ENCODE results near the gene DIS3L2.

The DIS3L2 gene

GRCh38 chr2:232184346-232184745 is 222.8 kb downstream of the DIS3L2 start:
- DNase-seq (ENCODE audit: low read depth), result no peak

DNA sequence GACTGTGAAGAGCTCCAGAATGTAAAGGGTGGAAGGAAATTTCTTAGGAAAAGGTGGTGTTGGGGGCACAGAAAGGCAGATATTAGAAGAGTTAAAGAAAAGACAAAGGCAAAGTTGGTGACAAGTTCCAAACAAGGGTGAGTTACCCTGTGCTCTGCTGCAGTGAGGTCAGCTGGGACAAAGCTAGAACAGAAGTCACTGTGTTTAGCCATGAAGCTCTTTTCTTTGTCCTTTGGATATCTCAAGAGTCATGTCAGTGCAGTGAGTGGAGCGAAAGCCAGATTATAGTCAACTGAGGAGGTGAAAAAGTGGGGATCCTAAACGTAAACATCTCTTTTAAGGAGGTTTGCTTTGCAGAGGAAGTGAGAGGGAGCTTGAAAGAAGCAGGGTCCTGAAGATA is 229.3 kb downstream of the DIS3L2 start:
- no peak for DNase-seq (ENCODE audit: low read depth)

- no peak for DNase-seq (ENCODE audit: low read depth)
These were observed 234.0 kb downstream of the DIS3L2 start for GRCh38 chr2:232195487-232195886.

DNA sequence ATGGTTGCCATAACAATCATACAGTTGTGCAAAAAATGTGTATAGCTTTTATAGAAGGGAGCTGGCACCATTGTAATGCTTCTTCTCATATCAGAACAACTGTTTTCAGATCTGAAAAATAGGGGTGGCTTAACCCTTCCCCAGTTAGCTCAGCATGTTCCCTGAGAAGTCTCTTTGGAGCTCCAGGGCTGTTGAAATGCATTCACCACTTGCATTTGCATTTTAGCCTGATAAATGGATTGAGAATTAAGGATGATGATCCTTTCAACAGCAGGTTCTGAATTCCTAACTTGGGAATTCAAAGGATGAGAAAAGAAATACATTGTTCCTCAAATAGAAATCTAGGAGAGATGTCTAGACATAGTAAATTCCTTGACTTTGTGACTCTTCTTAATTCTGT is 235.3 kb downstream of the DIS3L2 start:
- DNase-seq (ENCODE audit: low read depth), result no peak

GRCh38 chr2:232200195-232200594 is 238.7 kb downstream of the DIS3L2 start:
- no peak for DNase-seq (ENCODE audit: low read depth)

- DNase-seq (ENCODE audit: low read depth), result no peak
These were observed 241.8 kb downstream of the DIS3L2 start for GRCh38 chr2:232203166-232203891.

GRCh38 chr2:232203936-232204335 is 242.4 kb downstream of the DIS3L2 start:
- DNase-seq (ENCODE audit: low read depth), result no peak

DNA sequence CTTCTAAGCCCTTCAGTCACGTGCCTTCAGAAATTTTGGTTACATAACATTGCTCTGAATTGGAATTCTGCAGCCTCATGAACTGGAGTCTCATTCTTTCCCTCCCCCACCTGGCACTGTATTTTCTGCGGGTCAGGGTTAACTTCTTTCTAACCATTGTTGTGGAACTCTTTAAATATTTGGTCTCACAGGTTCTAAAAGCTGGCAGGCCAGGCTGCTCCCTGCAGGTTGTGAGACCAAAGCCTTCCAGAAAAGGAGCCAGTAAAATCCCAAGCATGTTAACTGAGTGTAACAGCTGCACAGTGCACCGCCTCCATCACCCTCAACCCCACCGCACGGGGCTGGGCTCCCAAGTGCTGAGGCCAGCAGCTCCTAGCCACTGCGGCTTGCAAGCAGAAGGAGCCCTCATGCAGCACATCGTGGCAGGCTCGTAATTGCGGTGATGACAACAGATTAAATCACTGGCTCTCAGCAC is 243.0 kb downstream of the DIS3L2 start:
- DNase-seq (ENCODE audit: low read depth), result no peak

- no peak for DNase-seq (ENCODE audit: low read depth)
These were observed 245.7 kb downstream of the DIS3L2 start for GRCh38 chr2:232207174-232207573.

DNA sequence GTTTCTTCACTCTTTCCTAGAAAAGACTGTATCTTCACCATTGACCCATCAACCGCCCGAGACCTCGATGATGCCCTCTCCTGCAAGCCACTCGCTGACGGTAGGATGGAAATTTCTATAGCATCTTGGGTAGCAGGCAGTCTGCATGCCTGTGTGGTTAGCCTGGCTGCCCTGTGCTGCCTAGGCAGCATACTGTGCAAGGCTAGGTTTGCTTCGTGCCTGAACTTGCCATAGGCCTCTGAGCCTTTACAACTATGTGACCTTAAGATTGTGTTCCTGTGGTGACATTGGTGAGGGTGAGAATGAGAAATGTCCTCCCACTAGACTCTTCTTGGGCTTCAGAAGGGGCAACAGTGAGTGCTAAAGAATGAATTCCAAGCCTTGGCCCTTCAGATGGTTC is 248.8 kb downstream of the DIS3L2 start:
- no peak for DNase-seq (ENCODE audit: low read depth)

DNA sequence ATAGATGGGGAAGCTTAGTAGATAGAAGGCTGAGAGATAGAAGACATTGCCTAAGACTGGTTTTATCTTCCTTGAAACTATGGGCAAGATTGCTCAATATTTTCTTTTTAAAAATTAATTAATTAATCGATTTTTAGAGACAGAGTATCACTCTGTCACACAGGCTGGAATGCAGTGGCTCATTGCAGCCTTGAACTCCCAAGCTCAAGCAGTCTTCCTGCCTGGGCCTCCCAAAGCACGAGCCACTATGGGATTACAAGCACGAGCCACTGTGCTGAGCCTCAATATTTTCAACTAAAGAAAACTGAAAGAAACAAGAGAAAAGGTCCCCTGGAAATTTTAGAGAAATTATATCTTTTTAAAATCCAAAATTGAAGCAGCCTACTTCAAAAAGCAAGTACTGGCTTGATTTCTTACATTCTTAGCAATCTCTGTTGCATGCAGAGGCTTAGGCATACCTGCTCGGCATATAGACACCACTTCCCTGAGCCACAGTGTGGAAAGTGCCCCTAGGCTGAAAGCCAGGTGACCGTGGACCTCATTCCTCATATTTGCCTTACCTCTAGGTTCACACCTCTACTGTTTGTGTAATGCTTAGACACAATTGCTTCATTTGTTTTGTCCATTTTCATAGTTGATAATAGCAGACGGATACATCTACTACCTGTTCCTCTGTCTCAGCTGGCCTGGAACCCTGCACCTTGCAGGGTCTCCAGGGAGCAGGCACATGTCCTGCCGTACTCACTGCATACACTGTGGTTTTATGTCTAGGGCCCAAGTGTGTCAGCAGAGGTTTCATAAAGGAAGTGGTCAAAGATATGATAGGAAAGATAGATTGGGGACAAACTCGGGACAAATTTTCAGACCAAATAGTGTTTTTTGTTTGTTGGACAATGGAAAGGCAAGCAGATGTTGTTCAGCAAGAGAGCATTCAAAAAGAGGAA is 250.5 kb downstream of the DIS3L2 start:
- no peak for DNase-seq (ENCODE audit: low read depth)

DNA sequence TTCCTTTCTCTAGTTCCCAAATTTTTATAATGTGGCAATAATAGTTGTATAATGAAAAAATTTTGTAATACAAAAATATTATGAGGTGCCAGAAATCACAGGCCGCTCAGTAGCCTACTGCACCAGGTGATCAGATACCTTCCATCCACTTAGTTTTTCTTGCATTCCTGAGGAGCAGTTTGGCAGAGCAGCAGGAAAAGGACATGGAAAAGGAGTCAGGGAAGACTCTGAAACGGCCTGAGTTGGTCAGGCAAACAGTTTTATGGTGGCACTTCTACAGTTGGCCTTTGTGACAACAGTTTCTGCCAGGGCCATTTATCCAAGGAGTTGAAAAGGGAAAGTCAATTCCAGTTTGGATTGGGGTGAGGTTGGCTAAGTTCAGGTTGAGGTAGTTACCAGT is 251.7 kb downstream of the DIS3L2 start:
- DNase-seq (ENCODE audit: low read depth), result no peak

- DNase-seq (ENCODE audit: low read depth), result no peak
These were observed 252.5 kb downstream of the DIS3L2 start for GRCh38 chr2:232214053-232214452.

DNA sequence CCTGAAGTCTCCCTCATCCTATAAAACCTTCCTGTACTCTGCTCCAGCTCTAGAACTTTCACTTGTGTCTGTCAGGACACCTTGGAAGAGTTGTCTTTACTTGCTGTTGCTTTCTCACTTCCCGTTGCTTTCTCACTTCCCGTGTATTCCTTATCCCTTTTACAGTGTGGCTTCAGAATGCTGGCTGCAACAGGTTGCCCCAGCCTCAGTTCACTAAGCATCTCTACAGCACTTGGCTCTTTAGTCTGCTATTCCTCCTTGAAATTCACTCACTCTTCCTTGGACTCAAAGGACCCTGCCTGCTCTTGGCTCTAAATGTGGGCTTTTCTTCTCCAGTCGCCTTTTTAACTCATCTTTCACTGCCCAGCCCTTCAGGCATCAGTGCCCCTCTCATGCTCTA is 254.5 kb downstream of the DIS3L2 start:
- no peak for DNase-seq (ENCODE audit: low read depth)

DNA sequence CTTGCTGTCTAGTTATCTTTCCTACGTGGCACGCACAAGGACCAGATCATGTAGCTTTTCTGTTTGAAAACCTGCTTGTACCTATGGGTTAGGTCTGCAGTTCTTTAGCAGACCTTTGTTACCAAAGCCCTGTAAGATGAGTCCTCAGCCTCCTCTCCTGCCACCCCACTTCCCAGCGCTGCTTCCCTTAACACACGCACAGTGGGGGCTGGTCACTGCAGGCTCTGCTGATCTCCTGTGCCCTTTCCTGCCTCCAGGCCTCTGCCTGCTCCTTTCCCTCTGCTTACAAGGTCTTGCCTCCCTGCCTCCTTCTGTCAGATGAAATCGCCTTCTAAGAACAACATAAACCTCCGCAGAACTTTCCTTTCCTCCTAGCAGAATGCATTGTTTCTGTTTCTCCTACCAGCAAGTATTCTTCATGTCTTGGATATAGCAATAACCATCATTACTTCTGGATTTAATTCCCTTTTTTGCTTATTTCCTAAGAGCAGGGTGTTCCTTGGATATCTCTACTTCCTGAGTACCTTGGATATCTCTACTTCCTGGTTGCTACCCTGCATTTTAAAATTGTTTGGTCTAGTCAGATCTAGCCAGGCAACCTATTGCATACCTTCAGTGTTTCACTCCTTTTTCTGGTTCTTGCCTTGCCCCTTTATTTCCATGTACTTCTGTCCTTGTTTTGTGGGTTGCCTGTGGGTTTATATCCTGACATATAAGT is 257.4 kb downstream of the DIS3L2 start:
- DNase-seq (ENCODE audit: low read depth), result no peak

DNA sequence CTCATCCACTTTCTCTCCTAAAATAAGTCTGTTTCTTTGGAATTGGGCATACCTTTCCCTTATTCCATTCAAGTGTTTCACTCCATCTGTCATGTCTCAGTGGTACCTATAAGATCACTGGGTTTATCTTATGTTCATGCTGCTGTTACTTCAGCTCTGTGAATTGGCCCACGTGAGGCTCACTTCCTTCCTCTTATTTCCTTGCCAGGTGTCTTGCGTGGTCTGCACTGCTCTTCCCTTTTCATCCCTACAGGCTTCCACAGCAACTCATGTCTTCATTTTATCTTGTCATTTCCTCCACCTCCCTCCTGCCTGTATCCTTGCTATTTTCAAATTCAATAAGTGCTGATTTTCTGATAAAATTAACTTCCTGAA is 258.0 kb downstream of the DIS3L2 start:
- no peak for DNase-seq (ENCODE audit: low read depth)

GRCh38 chr2:232219932-232220331 is 258.4 kb downstream of the DIS3L2 start:
- no peak for DNase-seq (ENCODE audit: low read depth)

DNA sequence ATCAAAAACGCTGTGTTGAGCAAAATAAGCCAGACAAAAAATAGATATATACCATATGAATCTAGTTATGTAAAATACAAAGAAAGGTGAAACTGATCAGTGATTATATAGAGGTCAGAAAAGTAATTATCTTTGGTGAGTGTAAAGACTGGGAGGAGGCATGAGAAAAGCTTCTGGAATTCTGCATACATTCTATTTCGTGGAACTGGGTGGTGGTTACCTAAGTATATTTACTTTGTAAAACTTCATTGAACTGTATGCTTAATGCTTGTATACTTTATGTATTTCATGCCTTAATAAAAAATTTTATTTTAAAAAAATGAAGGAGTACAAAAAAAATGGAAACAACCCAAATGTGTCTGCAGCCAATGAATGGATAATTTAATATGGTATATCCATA is 263.9 kb downstream of the DIS3L2 start:
- DNase-seq (ENCODE audit: low read depth), result no peak

GRCh38 chr2:232225895-232226294 is 264.4 kb downstream of the DIS3L2 start:
- no peak for DNase-seq (ENCODE audit: low read depth)

DNA sequence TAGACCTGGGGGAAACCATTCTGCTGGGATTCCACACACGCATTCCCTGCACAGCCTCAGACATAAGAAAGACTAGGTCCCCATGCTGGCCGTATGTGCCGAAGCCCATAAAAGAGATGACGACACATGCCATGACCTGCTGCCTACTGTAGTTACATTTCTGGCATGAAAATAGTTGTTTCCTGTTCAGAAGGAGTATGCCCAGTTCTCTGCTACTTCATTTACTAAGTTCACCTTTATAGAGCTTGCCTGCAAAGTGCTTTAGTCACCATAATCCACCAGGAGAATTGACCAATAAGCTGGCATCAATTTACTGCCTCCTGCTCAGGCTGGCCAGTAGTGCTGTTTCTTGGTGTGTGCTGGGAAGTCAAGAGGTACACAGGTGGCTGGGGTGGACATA is 266.8 kb downstream of the DIS3L2 start:
- no peak for DNase-seq (ENCODE audit: low read depth)

- DNase-seq (ENCODE audit: low read depth), result no peak
These were observed 267.7 kb downstream of the DIS3L2 start for GRCh38 chr2:232228971-232229894.

Measured in activated T-helper 1 cell treated with Interleukin-2 at 50 U/mL for 16 hours (primary cell).